Measurements from ENCODE around the gene ZNF614. TPM values are rescaled to one million over a fixed set of nuclear protein-coding genes. Genes with fewer than 3 reads are reported as not detected.
"Not testable (repeated sequence)": the region's sequence is repeated elsewhere in the genome, so short reads cannot be mapped to it uniquely, and the experiment has no call there.

Gene ZNF614
- total RNA-seq, 2 experiments from 2014 or later = 8.9 to 11.2 TPM

DNA sequence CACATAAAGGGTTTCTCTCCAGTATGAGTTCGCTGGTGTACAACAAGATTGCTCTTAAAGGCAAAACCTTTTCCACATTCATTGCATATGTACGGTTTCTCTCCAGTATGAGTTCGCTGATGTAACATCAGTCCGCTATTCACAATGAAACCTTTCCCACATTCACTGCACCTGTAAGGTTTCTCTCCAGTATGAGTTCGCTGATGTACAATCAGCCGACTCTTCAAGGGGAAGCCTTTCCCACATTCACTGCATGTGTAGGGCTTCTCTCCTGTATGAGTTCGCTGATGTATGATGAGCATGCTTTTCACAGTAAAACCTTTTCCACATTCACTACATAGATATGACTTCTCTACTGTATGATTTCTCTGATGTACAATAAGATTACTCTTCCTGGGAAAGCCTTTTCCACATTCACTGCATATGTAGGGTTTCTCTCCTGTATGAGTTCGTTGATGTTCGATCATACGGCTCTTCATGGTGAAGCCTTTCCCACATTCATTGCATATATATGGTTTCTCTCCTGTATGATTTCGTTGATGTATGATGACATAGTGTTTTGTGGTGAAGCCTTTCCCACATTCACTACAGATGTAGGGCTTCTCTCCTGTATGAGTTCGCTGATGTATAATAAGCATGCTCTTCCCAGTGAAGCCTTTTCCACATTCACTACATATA, 6.0 kb upstream of the ZNF614 start:
- H4K20me1 ChIP-seq (ENCODE audit: insufficient read depth, low read length) = no peaks in the 10 kb centered on the region
- no peak for DNase-seq (ENCODE audit: low spot score)
- peaks cover 28% of the 10 kb centered on the region; the same call in 1 of the 2 replicates for H3K9me3 ChIP-seq (ENCODE audit: low read length)
- H3K4me1 ChIP-seq (ENCODE audit: insufficient read depth, low read length, poor library complexity, severe bottlenecking) = peaks cover 1% of the 10 kb centered on the region
- peaks cover 32% of the 10 kb centered on the region for H3K36me3 ChIP-seq (ENCODE audit: insufficient read depth, low read length)
- H3K4me3 ChIP-seq (ENCODE audit: low read depth, low read length, poor library complexity, severe bottlenecking) = no peak overlapping the region
- H2AFZ ChIP-seq (ENCODE audit: low read length) = no peak overlapping the region
- no peak overlapping the region for H3K27ac ChIP-seq (ENCODE audit: low read depth, low read length, poor library complexity, severe bottlenecking)
- H3K9me2 ChIP-seq (ENCODE audit: insufficient read depth, low read length) = no peaks in the 10 kb centered on the region
- ChIA-PET POLR2A (no interaction called here), CTCF (ENCODE audit: unreplicated experiment) (no interaction called here)
- peaks cover 8% of the 10 kb centered on the region; the same call in 1 of the 2 replicates for H3K79me2 ChIP-seq (ENCODE audit: insufficient read depth, low read depth, low read length)
- no peak overlapping the region for H3K4me2 ChIP-seq (ENCODE audit: low read length)
- BruUV-seq (replicated peaks) = no TSS peak
- TF ChIP-seq EZH2phosphoT487 (IDR thresholded peaks at IDR 0.05; ENCODE audit: borderline replicate concordance, low read depth, low read length) = no peak
- intact Hi-C loops (cut with micrococcal nuclease; ENCODE audit: unreplicated experiment) = no loop called here

DNA sequence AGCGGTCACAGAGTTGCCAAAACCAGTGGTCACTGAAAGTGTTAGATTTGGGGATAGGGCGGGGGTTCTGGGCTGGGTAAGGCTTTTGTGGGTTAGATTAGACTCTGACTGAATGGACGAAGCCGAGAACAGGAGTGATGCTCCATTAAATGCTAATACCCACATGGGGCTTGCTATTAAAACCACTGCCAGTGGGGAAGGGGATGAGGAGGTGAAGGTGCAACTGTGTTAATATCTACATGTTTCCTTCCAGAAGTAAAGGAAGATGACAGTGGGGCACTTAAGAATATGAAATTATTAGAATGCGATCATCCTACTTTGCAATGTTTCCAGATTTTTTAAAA, 573 bp upstream of the ZNF614 start:
- Histone ChIP-seq H3K4me3 (ENCODE audit: low read depth, low read length, poor library complexity, severe bottlenecking) (peak overlapping the region; percentile 76), H3K9me3 (ENCODE audit: low read length) (peaks cover 32% of the 10 kb centered on the region; the same call in 1 of the 2 replicates), H3K4me1 (ENCODE audit: insufficient read depth, low read length, poor library complexity, severe bottlenecking) (peaks cover 10% of the 10 kb centered on the region), H3K36me3 (ENCODE audit: insufficient read depth, low read length) (peaks cover 59% of the 10 kb centered on the region), H2AFZ (ENCODE audit: low read length) (peak overlapping the region; percentile 80), H3K79me2 (ENCODE audit: insufficient read depth, low read depth, low read length) (peaks cover 27% of the 10 kb centered on the region; the same call in 1 of the 2 replicates), H3K9me2 (ENCODE audit: insufficient read depth, low read length) (no peaks in the 10 kb centered on the region), H3K27ac (ENCODE audit: low read depth, low read length, poor library complexity, severe bottlenecking) (peak overlapping the region; percentile 62), H4K20me1 (ENCODE audit: insufficient read depth, low read length) (no peaks in the 10 kb centered on the region), H3K4me2 (ENCODE audit: low read length) (peak overlapping the region; percentile 62)
- no peak for DNase-seq (ENCODE audit: low spot score)
- CTCF ChIA-PET (ENCODE audit: unreplicated experiment) = no interaction called here
- TF ChIP-seq, protein P1, sequence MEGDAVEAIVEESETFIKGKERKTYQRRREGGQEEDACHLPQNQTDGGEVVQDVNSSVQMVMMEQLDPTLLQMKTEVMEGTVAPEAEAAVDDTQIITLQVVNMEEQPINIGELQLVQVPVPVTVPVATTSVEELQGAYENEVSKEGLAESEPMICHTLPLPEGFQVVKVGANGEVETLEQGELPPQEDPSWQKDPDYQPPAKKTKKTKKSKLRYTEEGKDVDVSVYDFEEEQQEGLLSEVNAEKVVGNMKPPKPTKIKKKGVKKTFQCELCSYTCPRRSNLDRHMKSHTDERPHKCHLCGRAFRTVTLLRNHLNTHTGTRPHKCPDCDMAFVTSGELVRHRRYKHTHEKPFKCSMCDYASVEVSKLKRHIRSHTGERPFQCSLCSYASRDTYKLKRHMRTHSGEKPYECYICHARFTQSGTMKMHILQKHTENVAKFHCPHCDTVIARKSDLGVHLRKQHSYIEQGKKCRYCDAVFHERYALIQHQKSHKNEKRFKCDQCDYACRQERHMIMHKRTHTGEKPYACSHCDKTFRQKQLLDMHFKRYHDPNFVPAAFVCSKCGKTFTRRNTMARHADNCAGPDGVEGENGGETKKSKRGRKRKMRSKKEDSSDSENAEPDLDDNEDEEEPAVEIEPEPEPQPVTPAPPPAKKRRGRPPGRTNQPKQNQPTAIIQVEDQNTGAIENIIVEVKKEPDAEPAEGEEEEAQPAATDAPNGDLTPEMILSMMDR (conservative IDR thresholded peaks at IDR 0.05; ENCODE audit: low read length) = no peak
- TF ChIP-seq EZH2phosphoT487 (IDR thresholded peaks at IDR 0.05; ENCODE audit: borderline replicate concordance, low read depth, low read length) = no peak
- intact Hi-C loops (cut with micrococcal nuclease; ENCODE audit: unreplicated experiment) = loop anchor here (1.0 to 2.0 kb wide), 2 partner anchors 42 to 268 kb away; partner anchors contain the start of genes ZNF350 and ZNF480
- POLR2A ChIA-PET = no interaction called here
- BruUV-seq (replicated peaks) = TSS peak; percentile 80

DNA sequence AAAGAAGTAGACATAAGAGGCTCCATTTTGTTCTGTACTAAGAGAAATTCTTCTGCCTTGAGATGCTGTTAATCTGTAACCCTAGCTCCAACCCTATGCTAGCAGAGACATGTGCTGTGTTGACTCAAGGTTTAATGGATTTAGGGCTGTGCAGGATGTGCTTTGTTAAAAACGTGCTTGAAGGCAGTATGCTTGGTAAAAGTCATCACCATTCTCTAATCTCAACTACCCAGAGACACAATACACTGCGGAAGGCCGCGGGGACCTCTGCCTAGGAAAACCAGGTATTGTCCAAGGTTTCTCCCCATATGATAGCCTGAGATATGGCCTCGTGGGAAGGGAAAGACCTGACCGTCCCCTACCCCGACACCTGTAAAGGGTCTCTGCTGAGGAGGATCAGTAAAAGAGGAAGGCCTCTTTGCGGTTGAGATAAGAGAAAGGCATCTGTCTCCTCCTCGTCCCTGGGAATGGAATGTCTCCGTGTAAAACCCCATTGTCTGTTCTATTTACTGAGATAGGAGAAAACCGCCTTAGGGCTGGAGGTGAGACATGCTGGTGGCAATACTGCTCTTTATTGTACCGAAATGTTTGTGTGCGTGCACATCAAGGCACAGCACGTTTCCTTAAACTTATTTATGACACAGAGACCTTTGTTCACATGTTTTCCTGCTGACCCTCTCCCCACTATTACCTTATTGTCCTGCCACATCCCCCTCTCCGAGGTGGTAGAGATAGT, 1.8 kb downstream of the ZNF614 start:
- Histone ChIP-seq H3K9me3 (ENCODE audit: low read length) (peaks cover 21% of the 10 kb centered on the region; the same call in 1 of the 2 replicates), H3K4me1 (ENCODE audit: insufficient read depth, low read length, poor library complexity, severe bottlenecking) (peaks cover 10% of the 10 kb centered on the region), H3K79me2 (ENCODE audit: insufficient read depth, low read depth, low read length) (peaks cover 27% of the 10 kb centered on the region; the same call in 1 of the 2 replicates), H3K4me2 (ENCODE audit: low read length) (peak overlapping the region; percentile 62; the same call in 1 of the 2 replicates), H3K36me3 (ENCODE audit: insufficient read depth, low read length) (peaks cover 65% of the 10 kb centered on the region)
- H3K9me2 ChIP-seq (ENCODE audit: insufficient read depth, low read length); H3K27ac ChIP-seq (ENCODE audit: low read depth, low read length, poor library complexity, severe bottlenecking); POLR2A ChIA-PET; intact Hi-C loops (cut with micrococcal nuclease; ENCODE audit: unreplicated experiment); CTCF ChIA-PET (ENCODE audit: unreplicated experiment); DNase-seq (ENCODE audit: low spot score); BruUV-seq (replicated peaks); H3K4me3 ChIP-seq (ENCODE audit: low read depth, low read length, poor library complexity, severe bottlenecking); H2AFZ ChIP-seq (ENCODE audit: low read length); H4K20me1 ChIP-seq (ENCODE audit: insufficient read depth, low read length): not testable (repeated sequence)

DNA sequence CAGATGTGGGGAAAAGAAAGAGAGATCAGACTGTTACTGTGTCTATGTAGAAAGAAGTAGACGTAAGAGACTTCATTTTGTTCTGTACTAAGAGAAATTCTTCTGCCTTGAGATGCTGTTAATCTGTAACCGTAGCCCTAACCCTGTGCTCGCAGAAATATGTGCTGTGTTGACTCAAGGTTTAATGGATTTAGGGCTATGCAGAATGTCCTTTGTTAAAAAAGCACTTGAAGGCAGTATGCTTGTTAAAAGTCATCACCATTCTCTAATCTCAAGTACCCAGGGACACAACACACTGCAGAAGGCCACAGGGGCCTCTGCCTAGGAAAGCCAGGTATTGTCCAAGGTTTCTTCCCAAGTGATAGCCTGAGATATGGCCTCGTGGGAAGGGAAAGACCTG, 3.7 kb downstream of the ZNF614 start:
- H3K4me3 ChIP-seq (ENCODE audit: low read depth, low read length, poor library complexity, severe bottlenecking); DNase-seq (ENCODE audit: low spot score); H3K9me2 ChIP-seq (ENCODE audit: insufficient read depth, low read length); BruUV-seq (replicated peaks); CTCF ChIA-PET (ENCODE audit: unreplicated experiment); H4K20me1 ChIP-seq (ENCODE audit: insufficient read depth, low read length); intact Hi-C loops (cut with micrococcal nuclease; ENCODE audit: unreplicated experiment); H2AFZ ChIP-seq (ENCODE audit: low read length); H3K4me2 ChIP-seq (ENCODE audit: low read length); H3K27ac ChIP-seq (ENCODE audit: low read depth, low read length, poor library complexity, severe bottlenecking); POLR2A ChIA-PET: not testable (repeated sequence)
- peaks cover 22% of the 10 kb centered on the region; the same call in 1 of the 2 replicates for H3K79me2 ChIP-seq (ENCODE audit: insufficient read depth, low read depth, low read length)
- H3K9me3 ChIP-seq (ENCODE audit: low read length) = peaks cover 17% of the 10 kb centered on the region; the same call in 1 of the 2 replicates
- peaks cover 10% of the 10 kb centered on the region for H3K4me1 ChIP-seq (ENCODE audit: insufficient read depth, low read length, poor library complexity, severe bottlenecking)
- peaks cover 69% of the 10 kb centered on the region for H3K36me3 ChIP-seq (ENCODE audit: insufficient read depth, low read length)
